ENCODE measurements around the gene KAT6B.

DNA sequence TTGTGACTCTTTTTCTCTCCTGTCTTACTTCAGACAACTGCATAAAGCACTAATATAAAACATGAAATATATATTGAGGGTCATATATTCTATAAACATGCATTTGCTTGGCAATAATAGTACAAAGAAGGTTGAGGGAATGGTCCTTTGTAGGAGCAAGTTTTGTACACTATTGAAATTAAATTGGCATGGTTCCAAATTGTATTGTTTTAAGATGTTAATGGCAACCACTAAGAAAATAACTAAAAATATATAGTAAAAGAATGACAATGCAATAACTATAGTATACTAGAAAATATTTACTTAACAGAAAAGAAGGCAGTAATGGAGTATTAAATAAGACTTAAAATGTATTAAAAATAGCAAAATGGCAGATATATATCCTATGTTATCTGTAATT is 33.7 kb upstream of the KAT6B start:
- TF ChIP-seq EZH2phosphoT487 (IDR thresholded peaks at IDR 0.05; ENCODE audit: insufficient read depth, low read depth) (no peak), EZH2 (IDR thresholded peaks at IDR 0.05; ENCODE audit: insufficient read depth, poor library complexity, severe bottlenecking) (no peak)
